Activated T-helper 1 cell treated with anti-CD3 and anti-CD28 coated beads, Interleukin-12 subunit alpha, Interleukin-12 subunit beta, Interleukin-2, Interleukin-4 antibody, amounts not matched to agents 30 ng/mL and 10 ng/mL and 1 ng/mL, durations not matched to agents 14 hours and 24 hours and 36 hours (primary cell): ENCODE measurements around the gene UBE4B. TPM values are rescaled to one million over a fixed set of nuclear protein-coding genes. Genes with fewer than 3 reads are reported as not detected.

Source experiments
- DNase-seq: peaks from one replicate; pipeline ENCODE4 v3.0.0; 2021; ENCODE audit warnings: low spot score
- H3K27ac Mint-ChIP-seq: one replicate; pipeline ENCODE4 v1.8.0; 2021; ENCODE audit warnings: mild to moderate bottlenecking, mixed read lengths
- H3K27me3 Mint-ChIP-seq: one replicate; pipeline ENCODE4 v1.8.0; 2022; ENCODE audit warnings: mild to moderate bottlenecking, moderate library complexity, mixed read lengths; ENCODE audit not compliant: insufficient read depth
- H3K36me3 Mint-ChIP-seq: one replicate; pipeline ENCODE4 v1.8.0; 2021; ENCODE audit warnings: low read depth, mixed read lengths
- H3K4me1 Mint-ChIP-seq: one replicate; pipeline ENCODE4 v1.8.0; 2021; ENCODE audit warnings: low read depth, mixed read lengths
- H3K4me3 Mint-ChIP-seq: one replicate; pipeline ENCODE4 v1.8.0; 2021; ENCODE audit warnings: mild to moderate bottlenecking, moderate library complexity, mixed read lengths
- H3K9me3 Mint-ChIP-seq: one replicate; pipeline ENCODE4 v1.8.0; 2021; ENCODE audit warnings: mixed read lengths
- intact Hi-C: fragments of 100-400 bp; cut with micrococcal nuclease; formaldehyde crosslinking; loops from one replicate; pipeline ENCODE4 v1.15.1; 2024
- total RNA-seq: library from RNA; stranded (reverse); gene quantifications from 2 replicates; pipeline ENCODE4 v1.2.3, GENCODE V29; 2022

Gene UBE4B
- total RNA-seq, 1 donor from 2014 or later, result 31.3 TPM

GRCh38 chr1:10179406-10180091 is 146.8 kb downstream of the UBE4B start:
- peaks cover 16% of the 10 kb centered on the region for H3K36me3 Mint-ChIP-seq
- H3K4me3 Mint-ChIP-seq, result no peak overlapping the region
- no peak overlapping the region for H3K27ac Mint-ChIP-seq
- H3K9me3 Mint-ChIP-seq, result no peaks in the 10 kb centered on the region
- intact Hi-C loops, result no loop called here
- no peak for DNase-seq
- H3K27me3 Mint-ChIP-seq, result no peaks in the 10 kb centered on the region
- H3K4me1 Mint-ChIP-seq, result peaks cover 4% of the 10 kb centered on the region

GRCh38 chr1:10181154-10181553 is 148.4 kb downstream of the UBE4B start:
- no peak overlapping the region for H3K27ac Mint-ChIP-seq
- no peaks in the 10 kb centered on the region for H3K4me1 Mint-ChIP-seq
- H3K9me3 Mint-ChIP-seq, result no peaks in the 10 kb centered on the region
- intact Hi-C loops, result no loop called here
- no peak for DNase-seq
- H3K27me3 Mint-ChIP-seq, result no peaks in the 10 kb centered on the region
- no peak overlapping the region for H3K4me3 Mint-ChIP-seq
- H3K36me3 Mint-ChIP-seq, result peaks cover 7% of the 10 kb centered on the region

- H3K4me1 Mint-ChIP-seq, result no peaks in the 10 kb centered on the region
- no peaks in the 10 kb centered on the region for H3K27me3 Mint-ChIP-seq
- no peaks in the 10 kb centered on the region for H3K9me3 Mint-ChIP-seq
- DNase-seq, result no peak
- H3K36me3 Mint-ChIP-seq, result no peaks in the 10 kb centered on the region
- intact Hi-C loops, result loop anchor here (2.0 kb wide), 1 partner anchor 15 kb away; no protein-coding TSS in a partner anchor
- H3K4me3 Mint-ChIP-seq, result no peak overlapping the region
- no peak overlapping the region for H3K27ac Mint-ChIP-seq
Measured at GRCh38 chr1:10185759-10186158, 153.0 kb downstream of the UBE4B start.

- DNase-seq, result no peak
- Mint-ChIP-seq H3K9me3 (no peaks in the 10 kb centered on the region), H3K27me3 (no peaks in the 10 kb centered on the region), H3K4me3 (no peak overlapping the region), H3K4me1 (no peaks in the 10 kb centered on the region), H3K27ac (no peak overlapping the region), H3K36me3 (no peaks in the 10 kb centered on the region)
- intact Hi-C loops, result loop anchor here (2.0 kb wide), 1 partner anchor 16 kb away; no protein-coding TSS in a partner anchor
Measured at GRCh38 chr1:10186331-10187025, 153.7 kb downstream of the UBE4B start.

- Mint-ChIP-seq H3K27ac (no peak overlapping the region), H3K4me1 (no peaks in the 10 kb centered on the region), H3K27me3 (no peaks in the 10 kb centered on the region), H3K9me3 (no peaks in the 10 kb centered on the region), H3K4me3 (no peak overlapping the region), H3K36me3 (no peaks in the 10 kb centered on the region)
- DNase-seq, result no peak
- intact Hi-C loops, result loop anchor here (2.0 kb wide), 1 partner anchor 16 kb away; no protein-coding TSS in a partner anchor
Measured at GRCh38 chr1:10187026-10187334, 154.2 kb downstream of the UBE4B start.

- intact Hi-C loops, result no loop called here
- Mint-ChIP-seq H3K36me3 (no peaks in the 10 kb centered on the region), H3K27ac (no peak overlapping the region), H3K4me1 (no peaks in the 10 kb centered on the region), H3K27me3 (no peaks in the 10 kb centered on the region), H3K9me3 (no peaks in the 10 kb centered on the region), H3K4me3 (no peak overlapping the region)
- DNase-seq, result no peak
Measured at GRCh38 chr1:10188133-10188650, 155.4 kb downstream of the UBE4B start.

GRCh38 chr1:10189659-10190058 is 156.9 kb downstream of the UBE4B start:
- H3K4me1 Mint-ChIP-seq, result no peaks in the 10 kb centered on the region
- H3K27ac Mint-ChIP-seq, result no peak overlapping the region
- no peak for DNase-seq
- intact Hi-C loops, result no loop called here
- H3K4me3 Mint-ChIP-seq, result no peak overlapping the region
- H3K36me3 Mint-ChIP-seq, result no peaks in the 10 kb centered on the region
- no peaks in the 10 kb centered on the region for H3K9me3 Mint-ChIP-seq
- H3K27me3 Mint-ChIP-seq, result peaks cover 4% of the 10 kb centered on the region

- DNase-seq, result no peak
- Mint-ChIP-seq H3K36me3 (no peaks in the 10 kb centered on the region), H3K27ac (no peak overlapping the region), H3K4me1 (no peaks in the 10 kb centered on the region), H3K27me3 (peaks cover 4% of the 10 kb centered on the region), H3K9me3 (no peaks in the 10 kb centered on the region), H3K4me3 (no peak overlapping the region)
- intact Hi-C loops, result no loop called here
Measured at GRCh38 chr1:10192263-10192662, 159.5 kb downstream of the UBE4B start.

- intact Hi-C loops, result no loop called here
- no peaks in the 10 kb centered on the region for H3K36me3 Mint-ChIP-seq
- no peaks in the 10 kb centered on the region for H3K9me3 Mint-ChIP-seq
- H3K4me1 Mint-ChIP-seq, result no peaks in the 10 kb centered on the region
- H3K27me3 Mint-ChIP-seq, result peaks cover 4% of the 10 kb centered on the region
- no peak overlapping the region for H3K4me3 Mint-ChIP-seq
- no peak for DNase-seq
- no peak overlapping the region for H3K27ac Mint-ChIP-seq
Measured at GRCh38 chr1:10193288-10193687, 160.5 kb downstream of the UBE4B start.

GRCh38 chr1:10195570-10195969 is 162.8 kb downstream of the UBE4B start:
- Mint-ChIP-seq H3K4me1 (no peaks in the 10 kb centered on the region), H3K27ac (no peak overlapping the region), H3K36me3 (no peaks in the 10 kb centered on the region), H3K27me3 (peaks cover 4% of the 10 kb centered on the region), H3K9me3 (no peaks in the 10 kb centered on the region), H3K4me3 (no peak overlapping the region)
- intact Hi-C loops, result no loop called here
- no peak for DNase-seq

GRCh38 chr1:10196976-10197375 is 164.2 kb downstream of the UBE4B start:
- Mint-ChIP-seq H3K9me3 (no peaks in the 10 kb centered on the region), H3K27ac (no peak overlapping the region), H3K27me3 (peaks cover 6% of the 10 kb centered on the region), H3K4me3 (no peak overlapping the region), H3K36me3 (no peaks in the 10 kb centered on the region), H3K4me1 (no peaks in the 10 kb centered on the region)
- DNase-seq, result no peak
- intact Hi-C loops, result no loop called here

- Mint-ChIP-seq H3K27ac (no peak overlapping the region), H3K4me3 (no peak overlapping the region), H3K36me3 (no peaks in the 10 kb centered on the region), H3K4me1 (no peaks in the 10 kb centered on the region), H3K9me3 (no peaks in the 10 kb centered on the region), H3K27me3 (peaks cover 7% of the 10 kb centered on the region)
- DNase-seq, result no peak
- intact Hi-C loops, result no loop called here
Measured at GRCh38 chr1:10200620-10201019, 167.9 kb downstream of the UBE4B start.

GRCh38 chr1:10204003-10204642 is 171.4 kb downstream of the UBE4B start:
- no peaks in the 10 kb centered on the region for H3K36me3 Mint-ChIP-seq
- peaks cover 13% of the 10 kb centered on the region for H3K27me3 Mint-ChIP-seq
- peaks cover 2% of the 10 kb centered on the region for H3K4me1 Mint-ChIP-seq
- intact Hi-C loops, result no loop called here
- no peak for DNase-seq
- no peak overlapping the region for H3K27ac Mint-ChIP-seq
- H3K9me3 Mint-ChIP-seq, result no peaks in the 10 kb centered on the region
- no peak overlapping the region for H3K4me3 Mint-ChIP-seq
